ENCODE measurements around the gene TBC1D10A. TPM values are rescaled to one million over a fixed set of nuclear protein-coding genes. Genes with fewer than 3 reads are reported as not detected.

Gene TBC1D10A
- total RNA-seq, 1 donor, result 29.8 TPM

DNA sequence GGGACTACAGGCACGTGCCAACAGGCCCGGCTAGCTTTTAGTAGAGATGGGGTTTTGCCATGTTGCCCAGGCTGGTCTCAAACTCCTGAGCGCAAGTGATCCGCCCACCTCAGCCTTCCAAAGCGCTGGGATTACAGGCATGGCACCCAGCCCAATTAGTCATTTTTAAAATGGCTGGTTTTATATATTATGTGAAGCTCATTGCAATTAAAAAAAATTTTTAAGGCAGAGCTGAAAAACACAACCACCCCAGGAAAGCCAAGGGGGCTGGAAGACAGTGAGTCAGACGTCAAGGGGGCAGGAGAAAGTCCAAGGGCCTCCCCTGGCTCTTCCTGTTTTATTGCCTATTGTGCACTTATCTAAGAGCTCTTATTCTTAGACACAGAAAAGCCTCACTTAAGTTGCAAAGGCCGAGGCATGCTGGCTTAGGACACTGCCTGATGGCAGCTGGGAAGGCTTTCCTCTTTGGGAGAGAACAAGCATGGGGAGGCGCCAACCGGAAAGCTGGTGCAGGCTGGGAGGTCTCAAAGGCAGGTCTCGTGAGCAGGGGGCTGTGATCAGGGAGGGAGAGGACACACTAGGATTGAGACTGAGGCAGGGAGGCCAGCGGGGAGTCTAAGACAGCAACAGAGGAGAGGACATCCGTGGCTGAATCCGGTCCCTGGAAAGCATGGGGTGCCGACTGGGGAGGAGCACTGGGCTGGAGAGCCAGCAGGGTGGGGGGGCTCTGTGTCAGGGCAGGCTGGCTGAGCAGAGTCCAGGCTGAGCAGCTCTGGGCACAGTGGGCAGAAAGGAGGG, 49.0 kb downstream of the TBC1D10A start:
- peak; percentile 48 for DNase-seq (ENCODE audit: low read depth)
- H3K4me3 ChIP-seq (ENCODE audit: low read depth, low read length), result no peak overlapping the region
- TF ChIP-seq, protein P1, sequence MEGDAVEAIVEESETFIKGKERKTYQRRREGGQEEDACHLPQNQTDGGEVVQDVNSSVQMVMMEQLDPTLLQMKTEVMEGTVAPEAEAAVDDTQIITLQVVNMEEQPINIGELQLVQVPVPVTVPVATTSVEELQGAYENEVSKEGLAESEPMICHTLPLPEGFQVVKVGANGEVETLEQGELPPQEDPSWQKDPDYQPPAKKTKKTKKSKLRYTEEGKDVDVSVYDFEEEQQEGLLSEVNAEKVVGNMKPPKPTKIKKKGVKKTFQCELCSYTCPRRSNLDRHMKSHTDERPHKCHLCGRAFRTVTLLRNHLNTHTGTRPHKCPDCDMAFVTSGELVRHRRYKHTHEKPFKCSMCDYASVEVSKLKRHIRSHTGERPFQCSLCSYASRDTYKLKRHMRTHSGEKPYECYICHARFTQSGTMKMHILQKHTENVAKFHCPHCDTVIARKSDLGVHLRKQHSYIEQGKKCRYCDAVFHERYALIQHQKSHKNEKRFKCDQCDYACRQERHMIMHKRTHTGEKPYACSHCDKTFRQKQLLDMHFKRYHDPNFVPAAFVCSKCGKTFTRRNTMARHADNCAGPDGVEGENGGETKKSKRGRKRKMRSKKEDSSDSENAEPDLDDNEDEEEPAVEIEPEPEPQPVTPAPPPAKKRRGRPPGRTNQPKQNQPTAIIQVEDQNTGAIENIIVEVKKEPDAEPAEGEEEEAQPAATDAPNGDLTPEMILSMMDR (IDR thresholded peaks at IDR 0.05; ENCODE audit: insufficient read depth, low read depth, low read length), result no peak

DNA sequence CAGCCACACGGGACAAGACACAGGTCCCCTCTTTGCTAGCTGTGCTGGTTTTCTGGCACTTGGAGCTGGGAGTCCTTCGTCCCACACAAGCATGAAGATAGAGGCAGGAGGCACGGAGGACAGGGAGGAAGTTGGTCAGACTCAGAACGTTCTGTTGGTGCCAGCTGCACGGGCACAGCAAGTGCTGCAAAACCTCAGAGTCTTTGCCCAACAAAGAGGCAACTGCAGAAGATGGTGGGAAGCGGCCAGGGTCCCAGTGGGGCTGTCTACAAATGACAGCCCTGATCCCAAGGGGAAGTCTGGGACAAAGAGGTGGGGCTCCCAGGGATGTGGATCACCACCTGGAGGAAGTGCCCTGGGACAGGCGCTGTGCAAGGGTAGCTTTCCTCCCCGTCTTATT, 50.7 kb downstream of the TBC1D10A start:
- TF ChIP-seq, protein P1 (IDR thresholded peaks at IDR 0.05; ENCODE audit: insufficient read depth, low read depth, low read length), result no peak
- H3K4me3 ChIP-seq (ENCODE audit: low read depth, low read length), result no peak overlapping the region
- no peak for DNase-seq (ENCODE audit: low read depth)

DNA sequence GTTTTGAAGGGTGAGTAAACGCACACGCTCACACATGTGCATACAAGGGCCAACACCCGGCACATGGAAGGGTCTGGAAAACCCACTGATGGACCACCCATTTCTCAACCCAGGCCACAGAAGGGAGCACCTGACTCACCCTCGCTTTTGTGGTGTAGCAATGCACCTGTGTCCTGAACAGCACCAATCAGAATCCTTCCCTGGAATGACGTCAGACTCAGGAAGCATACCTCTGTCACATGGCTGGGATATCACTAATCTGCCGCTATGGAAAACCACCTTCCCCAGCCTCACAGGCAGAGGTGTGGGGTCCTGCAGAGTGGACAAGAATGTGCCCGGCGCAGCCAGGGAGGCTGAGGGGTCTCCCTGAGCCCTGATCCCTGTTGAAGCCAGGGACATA, 51.1 kb downstream of the TBC1D10A start:
- TF ChIP-seq, protein P1 (IDR thresholded peaks at IDR 0.05; ENCODE audit: insufficient read depth, low read depth, low read length), result no peak
- no peak for DNase-seq (ENCODE audit: low read depth)
- H3K4me3 ChIP-seq (ENCODE audit: low read depth, low read length), result no peak overlapping the region

DNA sequence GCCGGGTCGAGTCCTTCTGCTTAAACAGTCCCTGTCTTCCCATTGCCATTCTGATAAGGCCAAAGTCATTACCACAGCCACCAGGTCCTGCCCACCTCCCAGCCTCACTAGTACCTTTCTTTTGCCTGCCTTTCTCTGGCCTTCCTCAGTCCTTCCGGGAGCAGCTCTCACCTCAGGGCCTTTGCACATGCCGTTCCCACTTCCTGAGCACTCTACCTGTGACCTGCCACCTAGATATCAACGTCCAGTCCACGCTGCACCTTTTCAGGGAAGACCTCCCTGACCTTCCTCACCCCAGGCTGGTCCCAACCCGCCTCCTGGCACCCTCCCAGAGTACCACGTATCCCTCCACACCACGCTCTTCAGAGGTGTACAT, 52.3 kb downstream of the TBC1D10A start:
- TF ChIP-seq, protein P1 (IDR thresholded peaks at IDR 0.05; ENCODE audit: insufficient read depth, low read depth, low read length), result no peak
- no peak for DNase-seq (ENCODE audit: low read depth)
- no peak overlapping the region for H3K4me3 ChIP-seq (ENCODE audit: low read depth, low read length)

DNA sequence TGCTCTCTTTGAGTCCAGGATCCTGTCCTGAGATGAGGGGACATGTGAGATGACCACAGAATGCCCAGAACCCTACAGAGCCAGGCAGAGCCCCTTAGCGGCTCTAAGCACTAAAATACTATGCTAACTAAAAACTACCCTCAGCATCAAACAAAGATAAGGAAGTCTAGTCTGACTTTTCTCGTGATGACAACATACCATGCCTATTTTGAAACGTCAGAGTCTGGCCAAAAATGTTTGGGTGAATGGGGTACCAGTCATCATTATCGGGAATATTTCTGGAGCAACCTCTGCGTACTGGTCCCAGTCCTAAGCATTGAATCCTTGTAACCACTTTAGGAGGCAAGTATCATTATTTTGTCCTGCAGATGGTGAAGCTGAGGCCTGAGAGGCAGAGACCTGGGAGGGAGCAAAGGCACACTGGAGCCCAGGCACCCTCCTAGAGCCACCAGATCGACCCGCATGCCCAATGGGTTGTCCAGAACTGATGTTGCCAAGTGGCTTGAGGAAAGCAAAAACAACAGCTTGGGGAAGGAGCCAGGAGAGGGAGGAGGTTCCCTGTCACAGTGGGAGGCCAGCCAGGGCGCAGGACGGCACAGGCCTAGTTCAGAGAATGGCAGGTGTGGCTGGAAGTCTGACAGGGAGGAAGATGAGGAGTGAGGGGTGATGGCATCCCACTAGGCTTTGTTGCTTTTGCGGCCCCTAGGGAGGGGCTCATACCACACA, 52.9 kb downstream of the TBC1D10A start:
- no peak for DNase-seq (ENCODE audit: low read depth)
- TF ChIP-seq, protein P1 (IDR thresholded peaks at IDR 0.05; ENCODE audit: insufficient read depth, low read depth, low read length), result no peak
- H3K4me3 ChIP-seq (ENCODE audit: low read depth, low read length), result no peak overlapping the region

DNA sequence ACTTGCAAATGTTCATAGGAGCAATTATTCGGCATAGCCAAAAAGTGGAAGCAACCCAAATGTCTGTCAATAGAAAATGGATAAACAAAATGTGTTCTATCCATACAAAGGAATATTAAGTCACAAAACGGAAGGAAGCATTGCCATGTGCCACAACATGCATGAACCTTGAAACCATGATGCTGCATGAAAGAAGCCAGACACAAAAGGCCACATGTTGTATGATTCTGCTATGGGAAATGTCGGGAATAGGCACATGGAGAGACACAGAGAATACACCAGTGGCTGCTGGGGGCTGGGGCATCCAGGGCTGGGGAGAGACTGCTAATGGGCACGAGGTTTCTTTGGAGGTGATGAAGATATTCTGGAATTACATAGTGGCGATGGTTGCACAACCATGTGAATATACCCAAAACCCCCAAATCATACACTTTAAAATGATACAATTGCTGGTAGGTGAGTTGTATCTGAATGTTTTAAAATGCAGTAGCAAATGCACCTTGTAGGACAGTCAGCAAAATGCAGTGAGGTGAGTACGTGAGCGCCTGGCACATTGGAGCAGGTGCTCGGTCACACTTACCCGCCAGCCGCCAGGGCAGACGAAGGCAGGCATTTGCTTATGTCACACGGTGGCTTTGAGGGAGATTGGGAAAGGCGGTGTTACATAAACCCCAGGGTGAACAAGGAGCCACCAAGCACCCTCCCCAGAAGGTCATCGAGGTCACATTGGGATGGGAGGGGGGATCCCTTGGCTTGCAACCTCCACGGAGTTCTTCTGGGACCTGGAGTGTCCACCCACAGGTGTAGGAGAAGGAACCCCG, 53.8 kb downstream of the TBC1D10A start:
- TF ChIP-seq, protein P1 (IDR thresholded peaks at IDR 0.05; ENCODE audit: insufficient read depth, low read depth, low read length), result no peak
- DNase-seq (ENCODE audit: low read depth), result no peak
- no peak overlapping the region for H3K4me3 ChIP-seq (ENCODE audit: low read depth, low read length)

All from fibroblast of villous mesenchyme (primary cell).